KG1 (cell line): ENCODE measurements around the gene CAP1.
A peak's percentile ranks its signal among the peaks of the same experiment; 100 is the strongest.
"Not testable (repeated sequence)": the region's sequence is repeated elsewhere in the genome, so short reads cannot be mapped to it uniquely, and the experiment has no call there.

Experiments
- DNase-seq: peaks from one replicate; lab custom pipeline; 2025; lab: John Stamatoyannopoulos, UW

The CAP1 gene

GRCh38 chr1:40030528-40031135 is 9.9 kb upstream of the CAP1 start:
- DNase-seq = no peak

GRCh38 chr1:40032240-40032891 is 8.2 kb upstream of the CAP1 start:
- peak; percentile 48 for DNase-seq

DNA sequence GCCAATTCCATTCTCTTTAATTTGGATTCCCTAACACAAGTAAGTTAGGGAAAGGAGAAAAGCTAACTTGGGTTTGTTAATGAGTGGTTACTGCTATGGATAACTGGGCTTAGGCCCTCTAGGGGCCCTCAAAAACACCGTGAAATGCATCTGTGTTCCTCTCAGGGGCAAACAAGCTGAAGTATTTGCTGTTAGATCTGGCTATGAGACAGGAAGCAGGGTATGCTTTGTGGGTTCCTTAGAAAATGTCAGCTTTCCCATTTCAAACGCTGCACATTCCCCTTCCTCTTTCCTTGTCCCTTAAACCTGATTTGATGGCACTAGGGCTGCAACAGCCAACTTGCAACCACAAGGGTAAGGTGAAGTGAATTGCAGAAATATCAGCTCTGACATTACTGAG is 5.7 kb upstream of the CAP1 start:
- peak; percentile 23 for DNase-seq

- DNase-seq = no peak
Measured at GRCh38 chr1:40036574-40036973, 4.0 kb upstream of the CAP1 start.

DNA sequence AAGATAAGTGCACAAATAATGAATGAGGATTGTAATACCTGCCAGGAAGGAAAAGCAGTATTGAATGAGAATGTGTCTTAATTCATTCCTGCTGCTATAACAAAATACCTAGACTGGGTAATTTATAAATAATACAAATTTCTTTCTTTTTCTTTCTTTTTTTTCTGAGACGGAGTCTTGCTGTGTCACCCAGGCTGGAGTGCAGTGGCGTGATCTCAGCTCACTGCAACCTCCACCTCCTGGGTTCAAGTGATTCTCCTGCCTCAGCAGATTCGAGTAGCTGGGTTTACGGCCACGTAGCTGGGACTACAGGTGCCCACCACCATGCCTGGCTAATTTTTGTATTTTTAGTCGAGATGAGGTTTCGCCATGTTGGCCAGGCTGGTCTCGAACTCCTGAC is 3.3 kb upstream of the CAP1 start:
- not testable (repeated sequence) for DNase-seq

GRCh38 chr1:40038697-40039096 is 1.8 kb upstream of the CAP1 start:
- no peak for DNase-seq

DNA sequence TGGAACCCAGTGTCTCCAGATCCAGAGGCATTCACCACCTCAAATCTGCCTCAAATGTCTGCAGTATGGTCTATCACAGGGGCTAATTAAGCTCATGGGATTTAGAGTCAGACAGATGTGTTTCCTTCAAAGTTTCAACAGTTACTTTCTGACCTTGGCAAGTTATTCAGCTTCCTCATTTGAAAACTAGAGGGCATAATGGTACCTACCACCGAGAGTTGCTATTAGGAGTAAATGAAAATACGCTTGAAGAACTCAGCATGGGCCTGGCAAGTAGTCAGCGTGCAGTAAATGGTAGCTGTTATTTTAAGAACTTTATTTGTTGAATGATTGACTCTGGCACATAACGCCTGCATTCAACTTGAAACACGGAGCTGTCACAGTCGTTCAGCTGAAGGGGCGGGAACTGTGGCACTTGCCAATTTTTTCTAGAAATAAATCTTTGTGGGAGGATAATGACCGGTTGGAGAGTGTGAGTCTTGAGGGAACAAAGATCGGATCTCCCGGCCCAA is 1.2 kb upstream of the CAP1 start:
- DNase-seq = peak; percentile 26

- peak; percentile 76 for DNase-seq
Measured at GRCh38 chr1:40039757-40040510, 595 bp upstream of the CAP1 start.

DNA sequence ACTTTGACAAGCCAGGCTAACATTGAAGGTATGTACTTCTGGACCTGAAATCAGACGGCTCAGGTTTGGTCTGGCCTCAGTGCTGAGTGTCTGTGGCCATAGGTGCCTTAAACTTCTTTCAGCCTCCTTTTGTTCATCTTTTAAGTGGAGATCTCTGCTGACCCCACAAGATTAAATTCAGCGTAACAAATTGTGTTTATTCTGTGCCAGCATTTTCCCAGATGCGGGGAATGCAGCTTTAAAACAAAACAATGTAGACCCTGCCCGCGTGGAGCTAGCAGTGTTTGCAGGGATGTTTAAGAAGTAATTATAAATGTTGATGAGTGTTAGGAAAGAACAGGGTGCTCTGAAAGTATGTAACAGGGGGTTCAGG is 923 bp downstream of the CAP1 start:
- DNase-seq = no peak

GRCh38 chr1:40042341-40042740 is 1.8 kb downstream of the CAP1 start:
- DNase-seq = no peak

GRCh38 chr1:40044110-40044509 is 3.6 kb downstream of the CAP1 start:
- DNase-seq = no peak

DNA sequence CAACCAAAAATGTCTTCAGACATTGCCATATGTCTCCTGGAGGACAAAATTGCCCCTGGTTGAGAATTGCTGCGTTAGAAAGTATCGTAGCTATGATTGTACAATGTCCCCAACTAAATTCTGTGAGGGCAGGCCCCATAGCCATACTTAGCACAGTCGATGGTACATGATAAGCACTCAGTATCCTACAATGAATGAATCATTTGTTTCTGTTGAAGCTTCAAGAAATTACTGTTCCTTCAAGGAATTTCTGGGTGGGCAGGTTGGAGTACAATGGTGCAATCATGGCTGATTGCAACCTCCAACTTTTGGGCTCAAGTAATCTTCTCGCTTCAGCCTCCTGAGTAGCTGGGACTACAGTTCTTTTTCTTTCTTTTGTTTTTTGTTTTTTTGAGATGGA is 4.7 kb downstream of the CAP1 start:
- DNase-seq = no peak

DNA sequence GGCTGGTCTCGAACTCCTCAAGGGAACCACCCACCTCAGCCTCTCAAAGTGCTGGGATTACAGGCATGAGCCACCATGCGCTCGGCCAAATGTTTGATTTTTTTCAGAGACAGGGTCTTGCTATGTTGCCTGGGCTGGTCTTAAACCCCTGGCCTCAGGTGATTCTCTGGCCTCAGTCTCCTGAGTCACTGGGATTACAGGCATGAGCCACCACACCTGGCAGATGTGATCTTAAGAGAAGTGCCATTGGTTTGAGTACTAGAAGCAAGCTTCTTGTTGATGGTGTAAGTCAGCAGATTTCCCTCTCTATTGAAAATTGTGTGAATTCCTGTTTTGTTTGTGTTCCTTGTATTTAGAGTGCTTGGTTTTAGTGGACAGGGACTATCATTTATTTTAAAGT is 5.2 kb downstream of the CAP1 start:
- no peak for DNase-seq

DNA sequence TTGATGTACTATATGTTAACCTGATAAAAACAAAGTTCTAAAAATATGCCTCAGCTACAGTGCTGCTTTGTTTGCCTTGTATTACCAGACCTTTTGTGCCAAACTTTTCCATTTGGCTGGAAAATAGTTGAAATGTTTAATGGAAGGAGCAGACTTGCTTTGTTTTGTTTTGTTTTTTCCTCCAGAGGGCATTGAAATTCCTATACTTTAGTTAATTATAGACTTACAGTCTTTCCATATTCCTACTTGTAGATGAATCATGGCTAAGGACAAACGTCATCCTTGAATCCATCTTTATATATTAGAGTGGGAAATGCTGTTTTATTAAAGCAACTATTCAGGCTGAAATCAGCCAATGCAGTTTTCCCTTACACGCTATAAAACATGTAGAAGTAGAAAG is 6.7 kb downstream of the CAP1 start:
- DNase-seq = no peak

DNA sequence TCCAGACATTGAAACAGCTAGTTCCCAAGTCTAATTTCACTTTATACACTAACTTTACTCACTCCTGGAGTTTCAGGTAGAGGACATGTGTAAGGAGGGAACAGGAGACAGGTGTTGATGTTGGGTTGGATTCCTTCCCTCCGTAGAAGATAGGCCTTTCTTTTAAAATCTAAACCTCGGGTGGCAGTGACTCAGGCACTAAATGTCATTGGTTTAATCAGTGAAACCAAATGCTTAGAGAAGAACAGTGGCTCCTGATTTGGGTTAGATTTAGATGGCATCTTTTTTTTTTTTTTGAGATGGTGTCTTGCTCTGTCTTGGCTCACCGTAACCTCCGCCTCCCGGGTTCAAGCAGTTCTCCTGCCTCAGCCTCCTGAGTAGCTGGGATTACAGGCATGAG is 7.2 kb downstream of the CAP1 start:
- no peak for DNase-seq

GRCh38 chr1:40049725-40050124 is 9.2 kb downstream of the CAP1 start:
- DNase-seq = no peak

GRCh38 chr1:40050863-40051262 is 10.3 kb downstream of the CAP1 start:
- no peak for DNase-seq

DNA sequence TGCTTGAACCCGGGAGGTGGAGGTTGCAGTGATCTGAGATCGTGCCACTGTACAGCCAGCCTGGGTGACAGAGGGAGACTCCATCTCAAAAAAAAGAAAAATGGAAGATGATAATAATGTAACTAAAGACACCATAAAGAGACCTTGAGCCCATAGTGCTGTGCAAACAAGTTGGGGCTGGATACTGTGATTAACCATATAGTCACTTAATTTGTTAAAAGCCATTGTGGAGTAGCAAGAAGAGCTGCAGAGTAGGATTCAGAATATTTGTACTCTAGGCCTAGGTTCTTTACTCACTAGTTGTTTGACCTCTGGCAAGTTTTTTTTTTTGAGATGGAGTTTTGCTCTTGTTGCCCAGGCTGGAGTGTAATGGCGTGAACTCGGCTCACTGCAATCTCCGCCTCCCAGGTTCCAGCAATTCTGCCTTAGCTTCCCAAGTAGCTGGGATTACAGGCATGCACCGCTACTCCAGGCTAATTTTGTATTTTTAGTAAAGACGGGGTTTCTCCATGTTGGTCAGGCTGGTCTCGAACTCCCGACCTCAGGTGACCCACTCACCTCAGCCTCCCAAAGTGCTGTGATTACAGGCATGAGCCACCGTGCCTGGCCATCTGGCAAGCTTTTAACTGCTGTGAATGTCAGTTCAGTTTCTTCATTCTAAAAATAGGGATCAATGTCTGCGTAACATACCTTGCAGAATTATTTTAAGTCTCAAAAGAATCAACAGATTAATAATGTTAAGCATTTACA is 12.8 kb downstream of the CAP1 start:
- no peak for DNase-seq

DNA sequence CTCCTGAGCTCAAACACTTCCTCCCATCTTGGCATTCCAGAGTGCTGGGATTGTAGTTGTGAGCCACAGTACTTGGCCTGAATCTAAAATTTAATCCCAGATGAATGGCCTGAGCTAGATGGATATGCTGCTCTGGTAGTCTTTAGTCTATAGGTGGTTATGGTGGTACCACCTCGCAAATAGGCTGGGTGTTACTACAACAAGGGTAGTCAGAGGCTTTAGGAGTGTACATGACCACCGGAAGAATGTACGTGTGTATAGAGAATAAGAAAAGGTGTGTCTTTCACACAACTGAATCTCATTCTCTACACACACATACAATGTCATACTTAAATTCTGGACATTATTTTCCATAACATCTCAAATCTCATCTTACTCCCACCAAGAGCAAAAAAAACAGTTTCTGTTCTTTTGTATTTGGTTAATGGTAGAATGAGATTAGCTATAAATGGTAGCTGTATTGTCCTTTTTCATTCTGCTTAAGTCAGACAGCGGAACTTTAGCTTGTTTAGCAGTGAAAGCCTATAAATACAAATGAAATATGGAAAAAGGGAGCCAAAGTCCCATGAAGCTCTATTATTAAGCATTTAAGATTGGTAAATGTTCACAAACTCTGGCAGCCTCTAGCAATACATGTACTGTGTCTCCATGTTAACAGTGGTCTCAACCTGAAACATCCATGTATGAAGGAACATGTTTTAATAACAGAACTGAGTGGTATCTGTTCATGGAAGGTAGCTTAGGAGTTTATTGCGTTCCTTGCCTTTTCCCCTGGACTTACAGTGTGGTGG is 16.2 kb downstream of the CAP1 start:
- DNase-seq = no peak

DNA sequence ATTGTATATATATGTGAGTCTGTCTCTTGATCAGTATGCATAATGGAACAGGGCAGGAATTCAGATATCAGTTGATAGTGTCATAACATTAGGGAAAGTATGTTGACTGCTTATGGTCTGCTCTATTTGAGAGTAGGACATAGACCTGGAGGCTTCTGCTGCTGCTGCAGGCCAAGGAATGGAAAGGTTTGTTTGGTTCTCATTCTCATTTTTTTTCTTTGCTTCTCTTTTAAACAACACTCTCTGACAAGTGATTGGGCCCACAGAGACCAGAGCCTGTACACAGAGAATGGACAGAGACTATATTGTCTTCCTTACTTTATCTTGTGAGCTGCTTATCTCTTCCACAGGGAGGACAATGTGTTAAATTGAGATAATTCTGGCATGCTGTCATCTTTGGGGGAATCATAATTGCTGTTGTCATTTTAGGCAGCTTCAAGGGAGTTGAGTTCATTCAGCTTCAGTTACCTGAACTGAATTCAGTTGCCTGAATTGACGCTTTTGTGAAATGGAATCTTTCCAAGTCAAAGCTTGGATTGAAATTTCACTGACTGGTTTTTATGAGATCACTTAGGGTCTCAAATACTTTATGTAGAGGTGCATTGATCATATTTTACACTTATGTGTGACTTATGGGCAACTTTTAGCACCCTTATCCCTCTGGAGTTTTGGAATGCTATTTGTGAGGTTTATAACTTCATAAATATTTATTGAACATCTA is 16.9 kb downstream of the CAP1 start:
- no peak for DNase-seq

- no peak for DNase-seq
Measured at GRCh38 chr1:40058097-40058452, 17.5 kb downstream of the CAP1 start.
